PC-3 (cell line): ENCODE results near the gene LNP1. TPM values are rescaled to one million over a fixed set of nuclear protein-coding genes. Genes with fewer than 3 reads are reported as not detected.

Source experiments
- ATAC-seq: fragments of 200-7000 bp; cut with Tn5 transposase; 2 replicates; pipeline ENCODE4 v1.9.1; 2020; ENCODE audit warnings: mild to moderate bottlenecking, moderate library complexity
- BruUV-seq: library from RNA; stranded (reverse); fragments of 400-500 nt; replicated peaks from 2 replicates; lab custom pipeline; 2021; lab: Mats Ljungman, UMichigan
- CTCF ChIA-PET: fragments of 300-600 bp; sonication (Branson Sonifier 250); formaldehyde crosslinking; loops from one replicate; lab custom pipeline; 2022; ENCODE audit warnings: antibody characterized with exemption; lab: Charles Lee
- POLR2A ChIA-PET: fragments of 300-600 bp; sonication (Branson Sonifier 250); formaldehyde crosslinking; loops from one replicate; lab custom pipeline; 2022; ENCODE audit warnings: antibody characterized with exemption; ENCODE audit not compliant: unreplicated experiment; lab: Charles Lee
- DNase-seq: peaks from one replicate; pipeline ENCODE4 v3.0.0-alpha.2; 2015
- H2AFZ ChIP-seq: fragments of 300-600 bp; sonication (generic); 2 replicates; pipeline ENCODE4 v1.6.0; 2016; ENCODE audit warnings: antibody characterized with exemption, low read length
- H3F3A ChIP-seq: fragments of 300-600 bp; sonication (generic); one replicate; pipeline ENCODE4 v1.6.0; 2017; ENCODE audit warnings: antibody characterized with exemption, low read length, control low read depth, mild to moderate bottlenecking; ENCODE audit not compliant: unreplicated experiment
- H3K27ac ChIP-seq: fragments of 300-600 bp; sonication (generic); 2 replicates; pipeline ENCODE4 v1.5.1; 2016; ENCODE audit warnings: mild to moderate bottlenecking, low read length
- H3K27me3 ChIP-seq: fragments of 300-600 bp; sonication (generic); 2 replicates; pipeline ENCODE4 v1.6.1; 2016; ENCODE audit warnings: low read length, mixed read lengths
- H3K36me3 ChIP-seq: fragments of 300-600 bp; sonication (generic); 2 replicates; pipeline ENCODE4 v1.6.1; 2016; ENCODE audit warnings: low read depth, mixed run types, low read length, mixed read lengths
- H3K4me1 ChIP-seq: fragments of 300-600 bp; sonication (generic); 2 replicates; pipeline ENCODE4 v1.5.1; 2016; ENCODE audit warnings: low read length; ENCODE audit not compliant: insufficient read depth
- H3K4me2 ChIP-seq: fragments of 300-600 bp; sonication (generic); 2 replicates; pipeline ENCODE4 v1.6.0; 2016; ENCODE audit warnings: low read length
- H3K4me3 ChIP-seq: fragments of 300-600 bp; sonication (generic); 2 replicates; pipeline ENCODE4 v1.5.1; 2016; ENCODE audit warnings: mild to moderate bottlenecking, low read length, mixed read lengths
- H3K79me2 ChIP-seq: fragments of 300-600 bp; sonication (generic); 2 replicates; pipeline ENCODE4 v1.6.1; 2017; ENCODE audit warnings: low read length, mixed read lengths
- H3K9ac ChIP-seq: fragments of 300-600 bp; sonication (generic); 2 replicates; pipeline ENCODE4 v1.6.0; 2016; ENCODE audit warnings: mild to moderate bottlenecking, low read length
- H3K9me2 ChIP-seq: fragments of 300-600 bp; sonication (generic); replicated peaks from 2 replicates; pipeline ENCODE4 v1.6.1; 2016; ENCODE audit warnings: mixed run types, low read length, mixed read lengths
- H3K9me3 ChIP-seq: fragments of 300-600 bp; sonication (generic); 2 replicates; pipeline ENCODE4 v1.6.1; 2016; ENCODE audit warnings: low read length, mixed read lengths
- H4K20me1 ChIP-seq: fragments of 300-600 bp; sonication (generic); 2 replicates; pipeline ENCODE4 v1.6.1; 2016; ENCODE audit warnings: low read length, mixed read lengths
- EZH2 ChIP-seq: fragments of 300-600 bp; sonication (generic); IDR thresholded peaks from one replicate; pipeline ENCODE4 v1.6.1; 2017; ENCODE audit warnings: antibody characterized with exemption, mild to moderate bottlenecking, low read length; ENCODE audit not compliant: unreplicated experiment
- EZH2phosphoT487 ChIP-seq: fragments of 300-600 bp; sonication (generic); IDR thresholded peaks from 2 replicates; pipeline ENCODE4 v1.6.1; 2018; ENCODE audit warnings: mild to moderate bottlenecking, antibody characterized with exemption, low read length, borderline replicate concordance
- intact Hi-C: fragments of 100-400 bp; cut with micrococcal nuclease; formaldehyde crosslinking; loops from 2 replicates; pipeline ENCODE4 v1.9.0; 2023
- total RNA-seq: library from RNA; depleted of rRNA; stranded (reverse); fragments of >200 nt; gene quantifications from 2 replicates; pipeline ENCODE4 v1.2.3, GENCODE V29; 2014
- TF ChIP-seq, protein P1 (sequence below): fragments of 300-600 bp; sonication (generic); conservative IDR thresholded peaks from 2 replicates; pipeline ENCODE4 v1.5.1; 2017; ENCODE audit warnings: antibody characterized with exemption, low read depth, mild to moderate bottlenecking, low read length

LNP1 gene
- total RNA-seq, 1 experiment from 2014 or later = 6.8 TPM

DNA sequence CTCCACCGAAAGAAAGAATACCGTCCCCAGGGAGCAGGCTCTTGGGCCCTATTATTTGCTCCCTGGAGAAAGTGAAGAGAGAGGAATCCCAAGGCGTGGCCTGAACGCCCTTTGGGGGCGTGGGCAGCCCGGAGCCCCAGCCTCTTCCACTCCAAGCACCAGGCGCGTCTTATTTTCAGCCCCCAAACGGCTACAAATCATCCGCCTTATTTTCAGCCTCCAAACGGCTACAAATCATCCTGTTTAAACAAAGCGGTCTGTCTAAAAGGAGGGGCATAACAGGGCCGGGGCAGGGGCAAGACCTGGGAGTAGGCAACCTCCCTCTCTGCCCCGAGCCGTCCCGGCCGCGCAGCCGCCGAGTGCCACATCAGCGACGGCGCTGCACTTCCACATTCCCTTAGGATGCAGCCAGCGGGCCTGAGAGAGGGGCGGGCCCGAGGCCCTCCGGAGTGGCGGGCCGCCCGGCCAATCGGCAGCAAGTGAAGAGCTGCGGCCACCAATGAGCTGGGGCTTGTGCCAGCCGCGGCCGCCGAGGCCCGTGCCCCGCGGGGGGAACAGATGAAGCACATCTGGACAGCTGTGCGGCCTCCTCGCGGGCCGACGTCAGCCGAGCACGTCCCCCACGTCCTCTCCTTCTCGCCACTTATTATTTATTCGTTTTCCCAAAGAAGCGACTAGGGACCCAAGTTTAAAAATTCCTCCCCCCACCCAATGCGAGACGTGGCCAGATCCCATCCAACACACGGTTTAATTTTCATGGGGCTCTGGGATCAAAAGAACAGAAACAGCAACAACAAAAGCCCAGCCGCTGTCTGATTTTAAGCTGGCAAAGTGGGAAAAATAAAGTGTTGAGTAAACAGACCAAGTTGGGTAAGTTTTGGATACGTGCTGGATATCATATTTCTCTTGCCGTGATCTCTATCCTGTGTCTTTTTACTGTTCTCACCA is 91.0 kb downstream of the LNP1 start, which contains the start of gene TMEM45A:
Gene TMEM45A, plus strand, starts transcription at position 561 of the 948 bp plus-strand sequence. CDS start 62,593 bp downstream, outside the sequence.
- Histone ChIP-seq H3K4me1 (peaks cover 29% of the 10 kb centered on the region), H2AFZ (peak within 1 kb of the TSS; percentile 98), H4K20me1 (no peaks in the 10 kb centered on the region), H3K9me3 (no peaks in the 10 kb centered on the region), H3K27ac (peak within 1 kb of the TSS; percentile 38; the same call in 1 of the 2 replicates), H3K27me3 (no peaks in the 10 kb centered on the region), H3K9ac (peak within 1 kb of the TSS; percentile 73), H3K79me2 (no peaks in the 10 kb centered on the region), H3F3A (peaks cover 12% of the 10 kb centered on the region), H3K4me3 (peak within 1 kb of the TSS; percentile 79), H3K4me2 (peak within 1 kb of the TSS; percentile 90), H3K36me3 (no peaks in the 10 kb centered on the region), H3K9me2 (no peaks in the 10 kb centered on the region)
- TF ChIP-seq EZH2phosphoT487 (no peak), EZH2 (no peak)
- TF ChIP-seq, protein P1, sequence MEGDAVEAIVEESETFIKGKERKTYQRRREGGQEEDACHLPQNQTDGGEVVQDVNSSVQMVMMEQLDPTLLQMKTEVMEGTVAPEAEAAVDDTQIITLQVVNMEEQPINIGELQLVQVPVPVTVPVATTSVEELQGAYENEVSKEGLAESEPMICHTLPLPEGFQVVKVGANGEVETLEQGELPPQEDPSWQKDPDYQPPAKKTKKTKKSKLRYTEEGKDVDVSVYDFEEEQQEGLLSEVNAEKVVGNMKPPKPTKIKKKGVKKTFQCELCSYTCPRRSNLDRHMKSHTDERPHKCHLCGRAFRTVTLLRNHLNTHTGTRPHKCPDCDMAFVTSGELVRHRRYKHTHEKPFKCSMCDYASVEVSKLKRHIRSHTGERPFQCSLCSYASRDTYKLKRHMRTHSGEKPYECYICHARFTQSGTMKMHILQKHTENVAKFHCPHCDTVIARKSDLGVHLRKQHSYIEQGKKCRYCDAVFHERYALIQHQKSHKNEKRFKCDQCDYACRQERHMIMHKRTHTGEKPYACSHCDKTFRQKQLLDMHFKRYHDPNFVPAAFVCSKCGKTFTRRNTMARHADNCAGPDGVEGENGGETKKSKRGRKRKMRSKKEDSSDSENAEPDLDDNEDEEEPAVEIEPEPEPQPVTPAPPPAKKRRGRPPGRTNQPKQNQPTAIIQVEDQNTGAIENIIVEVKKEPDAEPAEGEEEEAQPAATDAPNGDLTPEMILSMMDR = no peak
- ChIA-PET CTCF (interaction anchor here (0.6 to 1.0 kb wide), 3 partner anchors 29 to 99 kb away, joined by 5 to 9 read pairs (median 6); no protein-coding TSS in a partner anchor), POLR2A (interaction anchor here (0.5 to 1.0 kb wide), 6 partner anchors 22 to 252 kb away, joined by 3 to 13 read pairs (median 3); partner anchors contain the start of gene LNP1)
- BruUV-seq = no TSS peak
- DNase-seq = peak; percentile 98
- ATAC-seq = peak; percentile 97
- intact Hi-C loops = loop anchor here (1.0 to 2.0 kb wide), 2 partner anchors 62 to 98 kb away; no protein-coding TSS in a partner anchor

DNA sequence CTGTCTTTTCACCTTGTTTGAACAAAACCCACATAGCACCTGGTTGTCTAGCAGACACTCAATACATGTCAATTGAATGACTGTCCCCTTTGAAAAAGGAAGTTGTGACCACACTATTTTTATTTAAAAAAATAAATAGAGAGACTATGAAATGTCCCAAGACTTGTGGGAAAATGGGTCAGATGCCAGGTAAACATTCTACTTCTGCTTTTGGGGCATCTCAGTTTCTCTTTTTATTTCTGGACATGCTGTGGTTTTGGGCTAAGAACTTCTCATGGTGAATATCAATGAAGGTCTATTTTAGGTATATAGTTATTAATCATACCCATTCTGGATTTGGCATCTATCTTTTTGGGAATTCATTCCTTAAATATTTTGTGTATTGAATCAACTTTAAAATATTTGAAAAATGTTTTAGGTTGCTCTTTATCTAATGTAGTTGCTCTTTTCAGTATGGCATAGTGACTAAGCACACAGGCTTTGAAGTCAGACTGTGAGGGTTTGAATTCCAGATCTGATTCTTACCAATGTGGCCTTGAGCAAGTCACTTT is 95.4 kb downstream of the LNP1 start:
- Histone ChIP-seq H3F3A (peaks cover 16% of the 10 kb centered on the region), H3K79me2 (no peaks in the 10 kb centered on the region), H3K4me2 (peak overlapping the region; percentile 59), H3K36me3 (no peaks in the 10 kb centered on the region), H3K4me1 (peaks cover 37% of the 10 kb centered on the region), H3K9ac (no peak overlapping the region), H3K27ac (peak overlapping the region; percentile 34; the same call in 1 of the 2 replicates), H4K20me1 (no peaks in the 10 kb centered on the region), H3K9me2 (no peaks in the 10 kb centered on the region), H3K4me3 (no peak overlapping the region), H3K9me3 (no peaks in the 10 kb centered on the region), H2AFZ (no peak overlapping the region), H3K27me3 (no peaks in the 10 kb centered on the region)
- CTCF ChIA-PET = interaction anchor here (1.3 kb wide), 1 partner anchor 34 kb away, joined by 4 read pairs; no protein-coding TSS in a partner anchor
- no peak for TF ChIP-seq EZH2phosphoT487
- no peak for TF ChIP-seq EZH2
- TF ChIP-seq, protein P1 = no peak
- ATAC-seq = peak; percentile 12; the same call in 1 of the 2 replicates
- intact Hi-C loops = no loop called here
- POLR2A ChIA-PET = no interaction called here
- no TSS peak for BruUV-seq
- peak; percentile 87 for DNase-seq
